AG04449 (cell line): ENCODE data around the gene STC2.

Source experiments
- CTCF ChIA-PET: fragments of 350-600 bp; formaldehyde crosslinking; extraction: SDS; loops from one replicate; lab custom pipeline; 2021; ENCODE audit warnings: antibody characterized with exemption; lab: Yijun Ruan, JAX
- POLR2A ChIA-PET: fragments of 400-600, 350-600 bp; formaldehyde crosslinking; extraction: SDS; loops from one replicate; lab custom pipeline; 2020; ENCODE audit warnings: antibody characterized with exemption, inconsistent platforms; lab: Yijun Ruan, JAX
- DNase-seq: peaks from one replicate; pipeline ENCODE4 v3.0.0-alpha.2; 2010; ENCODE audit warnings: low read depth, low spot score
- H3K4me3 ChIP-seq: 2 replicates; pipeline ENCODE4 v1.5.1; 2011; ENCODE audit warnings: low read depth, mild to moderate bottlenecking, control low read depth, low read length
- TF ChIP-seq, protein P1 (sequence below): IDR thresholded peaks from one replicate; pipeline ENCODE4 v1.5.1; 2011; ENCODE audit warnings: mild to moderate bottlenecking, moderate library complexity, low read length, control low read depth, inconsistent platforms; ENCODE audit not compliant: insufficient read depth; ENCODE audit errors: missing control alignments

Gene STC2

DNA sequence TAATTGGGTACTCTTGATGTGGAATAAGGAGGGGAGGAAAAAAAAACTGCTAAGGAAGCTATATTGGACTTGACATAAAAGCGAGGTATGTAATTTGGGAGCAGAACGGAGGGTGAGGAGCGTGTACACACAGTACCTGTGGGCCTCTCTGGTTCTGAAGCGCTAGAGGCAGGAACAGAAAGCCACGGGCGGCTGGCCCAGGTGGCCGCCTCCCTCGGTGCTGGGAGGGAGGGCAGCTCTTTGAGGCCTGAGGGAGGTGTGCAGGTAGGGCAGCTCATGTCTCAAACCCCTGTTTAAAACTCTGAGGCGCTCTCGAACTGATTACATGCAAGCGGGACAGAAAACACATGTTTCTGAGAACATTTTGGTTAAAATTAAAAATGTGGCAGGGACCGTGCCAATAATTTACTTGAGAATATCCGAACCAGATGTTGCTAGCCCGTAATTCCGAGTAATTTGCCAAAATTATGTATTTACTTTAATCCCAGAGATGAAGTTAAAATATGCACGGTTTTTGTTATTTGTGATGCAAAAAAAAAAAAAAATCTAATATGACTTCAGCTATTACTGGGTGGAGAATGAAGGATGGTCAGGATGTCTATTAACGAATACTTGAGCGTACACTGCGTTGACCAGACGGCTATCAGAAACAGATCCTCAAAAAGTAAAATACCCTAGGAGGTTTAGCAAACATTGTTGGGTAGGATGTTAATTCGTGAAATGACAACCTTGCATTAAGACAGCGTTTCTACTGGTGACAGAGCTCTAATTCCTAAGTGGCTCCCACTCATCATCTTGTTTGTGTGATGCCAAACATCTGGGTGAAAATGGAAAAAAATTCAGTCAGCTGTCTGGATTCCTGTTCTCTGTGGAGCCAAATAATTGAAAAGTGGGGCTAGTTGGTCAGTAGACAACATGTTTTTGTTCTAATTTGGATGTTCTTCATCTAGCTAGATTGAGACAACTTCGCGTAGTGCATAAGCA is 24.4 kb upstream of the STC2 start:
- TF ChIP-seq, protein P1, sequence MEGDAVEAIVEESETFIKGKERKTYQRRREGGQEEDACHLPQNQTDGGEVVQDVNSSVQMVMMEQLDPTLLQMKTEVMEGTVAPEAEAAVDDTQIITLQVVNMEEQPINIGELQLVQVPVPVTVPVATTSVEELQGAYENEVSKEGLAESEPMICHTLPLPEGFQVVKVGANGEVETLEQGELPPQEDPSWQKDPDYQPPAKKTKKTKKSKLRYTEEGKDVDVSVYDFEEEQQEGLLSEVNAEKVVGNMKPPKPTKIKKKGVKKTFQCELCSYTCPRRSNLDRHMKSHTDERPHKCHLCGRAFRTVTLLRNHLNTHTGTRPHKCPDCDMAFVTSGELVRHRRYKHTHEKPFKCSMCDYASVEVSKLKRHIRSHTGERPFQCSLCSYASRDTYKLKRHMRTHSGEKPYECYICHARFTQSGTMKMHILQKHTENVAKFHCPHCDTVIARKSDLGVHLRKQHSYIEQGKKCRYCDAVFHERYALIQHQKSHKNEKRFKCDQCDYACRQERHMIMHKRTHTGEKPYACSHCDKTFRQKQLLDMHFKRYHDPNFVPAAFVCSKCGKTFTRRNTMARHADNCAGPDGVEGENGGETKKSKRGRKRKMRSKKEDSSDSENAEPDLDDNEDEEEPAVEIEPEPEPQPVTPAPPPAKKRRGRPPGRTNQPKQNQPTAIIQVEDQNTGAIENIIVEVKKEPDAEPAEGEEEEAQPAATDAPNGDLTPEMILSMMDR: no peak
- H3K4me3 ChIP-seq: no peak overlapping the region
- DNase-seq: no peak
- POLR2A ChIA-PET: no interaction called here
- CTCF ChIA-PET: interaction anchor here (1.1 to 1.3 kb wide), 2 partner anchors 9 to 229 kb away, joined by 3 to 4 read pairs; no protein-coding TSS in a partner anchor

DNA sequence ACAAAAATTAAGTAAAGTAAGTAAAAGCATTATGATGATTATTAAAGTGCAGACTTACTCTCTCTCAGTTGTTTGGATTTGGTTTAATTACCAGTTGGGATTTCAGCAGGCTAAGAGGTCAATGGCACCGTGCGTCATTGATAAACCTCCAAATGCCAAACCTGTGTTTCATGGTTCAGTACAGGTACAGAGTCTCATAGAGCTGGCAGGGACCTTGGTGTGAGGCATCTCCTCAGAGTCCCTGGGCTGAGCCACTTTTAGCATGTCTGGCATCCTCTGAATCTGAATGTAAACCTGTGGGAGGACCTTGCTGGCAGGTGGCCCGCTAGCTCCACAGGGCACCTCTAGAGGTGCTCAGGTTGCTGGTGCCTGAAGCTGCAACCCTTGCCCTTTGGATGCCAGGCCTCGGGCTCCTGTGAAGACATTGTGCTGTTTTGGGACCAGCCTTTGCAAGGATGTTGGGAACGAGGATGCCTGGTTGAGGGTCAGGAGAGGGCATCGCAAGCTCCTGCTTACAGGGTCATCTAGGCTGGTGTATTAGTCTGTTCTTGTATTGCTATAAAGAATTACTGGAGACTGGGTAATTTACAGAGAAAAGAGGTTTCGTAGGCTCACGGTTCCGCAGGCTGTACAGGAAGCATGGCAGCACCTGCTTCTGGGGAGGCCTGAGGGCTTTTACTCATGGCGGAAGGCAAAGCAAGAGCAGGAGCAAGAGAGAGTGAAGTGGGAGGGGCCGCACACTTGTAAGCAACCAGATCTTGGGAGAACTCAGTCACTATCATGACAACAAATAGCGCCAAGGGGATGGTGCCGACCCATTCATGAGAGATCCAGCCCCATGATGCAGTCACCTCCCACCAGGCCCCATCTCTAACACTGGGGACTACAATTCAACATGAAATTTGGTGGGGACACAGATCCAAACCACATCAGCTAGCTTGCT is 14.9 kb upstream of the STC2 start:
- TF ChIP-seq, protein P1: no peak
- POLR2A ChIA-PET: no interaction called here
- no peak for DNase-seq
- CTCF ChIA-PET: interaction anchor here (1.1 to 1.3 kb wide), 4 partner anchors 9 to 48 kb away, joined by 3 to 5 read pairs (median 3); no protein-coding TSS in a partner anchor
- no peak overlapping the region for H3K4me3 ChIP-seq

DNA sequence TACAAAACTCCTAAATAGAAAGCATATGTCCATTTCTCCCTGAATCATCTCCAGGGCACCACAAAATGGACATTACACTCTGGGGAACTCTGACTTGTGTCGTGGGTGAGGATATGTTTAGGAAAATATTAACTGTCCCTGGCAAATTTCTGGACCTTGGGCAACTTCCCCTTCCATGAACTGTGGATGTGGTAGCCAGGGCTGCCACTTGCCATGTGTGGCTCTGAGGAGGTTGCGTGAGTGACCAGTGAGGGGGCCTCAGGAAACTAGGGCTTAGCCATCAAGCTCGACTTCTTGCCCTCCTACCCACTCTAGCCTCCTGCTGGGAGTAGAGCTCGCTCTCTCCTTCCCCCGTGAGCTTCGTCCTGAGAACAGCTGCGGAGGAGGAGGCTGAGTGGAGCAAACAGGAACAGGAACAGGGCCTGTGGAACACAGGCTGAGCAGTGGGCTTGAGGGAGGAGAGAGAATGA is 13.8 kb upstream of the STC2 start:
- TF ChIP-seq, protein P1: no peak
- DNase-seq: no peak
- POLR2A ChIA-PET: no interaction called here
- CTCF ChIA-PET: interaction anchor here (1.1 to 1.2 kb wide), 2 partner anchors 18 to 47 kb away, joined by 3 to 5 read pairs; no protein-coding TSS in a partner anchor
- no peak overlapping the region for H3K4me3 ChIP-seq

DNA sequence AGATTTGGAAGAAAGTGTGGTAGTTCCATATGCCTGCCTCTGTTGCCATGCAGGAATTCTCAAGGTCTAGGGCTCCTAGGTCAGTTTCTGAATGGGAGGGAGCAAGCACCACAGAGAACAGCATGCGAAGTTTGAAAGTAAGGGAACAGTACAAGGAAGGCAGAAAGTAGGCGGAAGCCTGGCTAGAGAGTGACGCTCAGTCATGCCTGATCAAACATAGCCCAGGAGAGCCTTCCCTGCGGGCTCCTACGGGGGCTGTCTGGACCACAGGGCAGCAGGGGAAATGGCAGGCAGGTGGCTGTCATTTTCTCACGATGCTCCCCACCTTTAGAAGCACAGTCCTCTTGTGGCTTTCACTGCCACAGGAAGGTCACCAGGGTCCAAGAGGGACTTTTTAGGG is 12.8 kb upstream of the STC2 start:
- POLR2A ChIA-PET: no interaction called here
- CTCF ChIA-PET: no interaction called here
- H3K4me3 ChIP-seq: no peak overlapping the region
- TF ChIP-seq, protein P1: no peak
- DNase-seq: no peak

DNA sequence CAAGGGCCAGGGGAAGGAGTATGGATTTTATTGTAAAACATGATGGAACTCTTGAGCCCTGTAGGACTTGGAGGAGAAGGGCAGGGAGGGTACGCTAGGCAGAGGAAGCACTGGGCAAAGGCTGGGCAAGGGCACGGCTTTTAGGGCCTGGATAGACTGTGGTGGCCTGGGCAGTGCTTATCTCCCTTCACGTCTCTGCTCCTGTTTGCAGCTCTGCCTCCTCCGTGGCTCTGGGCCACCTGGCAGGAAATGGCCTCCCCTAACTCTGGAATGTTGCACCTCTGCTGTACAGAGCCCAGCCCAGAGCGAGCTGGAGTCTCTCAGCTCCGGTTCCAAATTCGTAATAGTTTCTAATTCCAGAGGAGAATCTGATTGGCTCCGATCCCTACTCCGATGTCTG is 12.2 kb upstream of the STC2 start:
- TF ChIP-seq, protein P1: no peak
- DNase-seq: no peak
- POLR2A ChIA-PET: no interaction called here
- H3K4me3 ChIP-seq: no peak overlapping the region
- CTCF ChIA-PET: interaction anchor here (0.7 kb wide), 1 partner anchor 9 kb away, joined by 3 read pairs; no protein-coding TSS in a partner anchor

DNA sequence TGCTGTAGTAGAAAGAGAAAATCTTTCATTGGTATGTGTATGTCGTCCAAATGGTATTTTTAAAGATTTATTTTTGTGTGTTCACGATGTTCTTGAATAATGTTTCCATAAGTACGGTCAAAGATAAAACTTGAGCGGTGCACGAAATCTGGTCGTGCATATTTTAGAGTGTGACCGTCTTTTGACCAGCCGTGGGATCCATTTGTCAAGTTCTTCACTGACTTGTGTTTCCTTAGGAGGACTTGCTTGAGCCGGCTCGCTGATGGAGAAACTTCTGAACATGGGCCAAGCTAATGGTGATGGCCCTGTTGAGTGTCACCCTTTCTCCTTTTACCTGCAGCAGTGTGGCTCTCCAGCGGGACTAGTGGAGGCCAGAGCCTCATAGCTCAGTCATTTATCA is 11.1 kb upstream of the STC2 start:
- ChIA-PET POLR2A (no interaction called here), CTCF (no interaction called here)
- no peak overlapping the region for H3K4me3 ChIP-seq
- TF ChIP-seq, protein P1: no peak
- no peak for DNase-seq
